ENCODE results near the gene SAPCD2.

SAPCD2 gene

DNA sequence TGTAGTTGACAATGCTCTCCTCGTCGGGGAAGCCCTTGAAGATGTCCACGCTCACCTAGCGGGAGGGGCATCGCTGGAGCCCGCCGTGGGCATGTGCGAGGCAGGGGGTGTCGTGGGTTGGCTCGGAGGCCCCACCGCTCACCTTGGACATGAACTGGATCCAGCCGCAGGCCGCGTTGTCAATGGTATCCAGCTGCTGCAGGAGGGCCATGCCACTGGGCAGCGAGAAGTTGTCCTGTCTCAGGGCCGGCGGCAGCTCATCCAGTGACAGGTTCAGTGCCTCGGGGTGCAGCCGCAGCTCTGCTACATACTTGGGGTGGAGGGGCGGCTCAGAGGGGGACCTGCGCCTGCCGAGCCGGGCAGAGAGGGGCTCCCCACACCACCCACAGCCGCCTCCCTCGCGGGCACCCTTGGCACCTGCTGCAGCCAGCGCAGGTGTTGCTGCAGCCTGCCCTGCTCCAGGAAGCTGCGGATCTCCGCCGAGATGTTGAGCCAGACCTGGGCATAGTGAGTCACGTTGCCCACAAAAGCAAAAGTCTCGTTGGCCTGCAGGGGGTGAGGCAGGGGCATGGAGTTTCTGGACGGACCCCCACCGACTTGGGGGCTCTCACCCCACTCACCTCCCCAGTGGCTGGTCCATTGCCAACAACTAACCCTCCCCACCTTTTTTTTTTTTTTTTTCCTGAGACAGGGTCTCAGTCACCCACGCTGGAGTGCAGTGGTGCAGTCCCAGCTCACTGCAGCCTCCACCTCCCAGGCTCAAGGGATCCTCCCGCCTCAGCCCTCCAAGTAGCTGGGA is 51.4 kb downstream of the SAPCD2 start:
- no peak for DNase-seq (ENCODE audit: low read depth, low spot score)

DNA sequence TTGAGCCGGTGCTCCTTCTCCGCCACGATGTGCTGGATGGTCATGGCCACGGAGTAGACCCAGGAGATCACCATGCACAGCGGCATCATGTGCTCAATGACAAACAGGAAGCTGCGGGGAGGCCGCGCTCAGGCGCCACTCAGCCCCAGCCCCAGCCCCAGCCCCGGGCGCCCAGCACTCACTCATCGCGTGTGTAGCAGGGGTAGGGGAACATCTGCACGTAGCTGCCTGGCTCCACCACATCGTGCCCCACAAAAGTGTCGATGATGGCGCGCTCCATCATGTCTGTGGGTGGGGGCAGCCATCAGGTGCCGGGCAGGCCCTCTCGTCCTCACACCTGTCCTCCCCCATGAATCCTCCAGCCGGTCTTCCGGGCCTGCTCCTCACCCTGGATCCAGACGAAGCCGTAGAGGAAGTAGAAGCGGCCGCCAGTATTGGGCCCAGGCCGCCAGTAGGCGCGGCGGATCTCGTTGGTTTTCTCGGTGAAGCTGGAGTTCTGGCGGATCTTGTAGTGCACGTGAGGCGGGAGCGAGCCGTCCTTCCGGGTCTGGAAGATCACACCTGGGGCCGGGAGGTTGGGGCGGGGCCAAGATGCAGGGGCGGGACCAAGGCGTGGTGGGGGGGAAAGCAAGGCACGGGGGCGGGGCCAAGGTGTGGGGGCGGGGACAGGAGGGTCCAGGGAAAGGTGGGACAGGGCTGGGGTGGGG is 52.4 kb downstream of the SAPCD2 start:
- DNase-seq (ENCODE audit: low read depth, low spot score): no peak

- DNase-seq (ENCODE audit: low read depth, low spot score): no peak
These were observed 53.3 kb downstream of the SAPCD2 start for GRCh38 chr9:137017071-137017470.

- no peak for DNase-seq (ENCODE audit: low read depth, low spot score)
These were observed 53.9 kb downstream of the SAPCD2 start for GRCh38 chr9:137016436-137016835.

DNA sequence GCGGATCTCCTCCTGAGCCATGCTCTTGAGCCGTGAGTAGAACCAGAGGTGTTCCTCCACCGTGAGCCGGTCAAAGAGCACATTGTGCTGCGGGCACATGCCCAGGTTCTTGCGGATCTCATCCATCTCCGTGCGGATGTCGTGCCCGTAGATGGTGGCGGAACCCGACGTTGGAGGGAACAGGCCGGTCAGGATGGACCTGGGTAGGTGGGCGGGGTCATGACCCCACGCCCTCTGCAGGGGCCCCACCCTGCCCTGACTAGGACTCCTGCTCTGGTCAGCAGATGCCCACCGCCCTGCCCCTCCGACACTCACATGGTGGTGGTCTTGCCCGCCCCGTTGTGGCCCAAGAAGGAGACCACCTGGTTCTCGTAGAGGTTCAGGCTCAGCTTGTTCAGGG is 54.4 kb downstream of the SAPCD2 start:
- DNase-seq (ENCODE audit: low read depth, low spot score): no peak

DNA sequence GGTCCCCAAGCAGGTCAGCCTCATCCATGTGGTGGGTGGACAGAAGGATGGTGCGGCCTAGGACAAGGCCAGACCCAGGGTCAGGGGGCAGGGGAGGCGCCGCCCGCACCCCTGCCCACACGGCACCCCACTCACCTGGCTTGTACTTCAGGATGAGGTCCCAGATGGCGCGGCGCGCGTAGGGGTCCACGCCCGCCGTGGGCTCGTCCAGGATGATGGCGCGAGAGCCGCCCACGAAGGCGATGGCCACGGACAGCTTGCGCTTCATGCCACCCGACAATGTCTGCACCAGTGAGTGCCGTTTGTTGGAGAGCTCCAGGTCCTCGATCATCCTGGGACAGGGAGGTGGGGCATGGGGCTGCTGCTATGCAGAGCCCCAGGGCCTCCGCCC is 54.8 kb downstream of the SAPCD2 start:
- no peak for DNase-seq (ENCODE audit: low read depth, low spot score)

DNA sequence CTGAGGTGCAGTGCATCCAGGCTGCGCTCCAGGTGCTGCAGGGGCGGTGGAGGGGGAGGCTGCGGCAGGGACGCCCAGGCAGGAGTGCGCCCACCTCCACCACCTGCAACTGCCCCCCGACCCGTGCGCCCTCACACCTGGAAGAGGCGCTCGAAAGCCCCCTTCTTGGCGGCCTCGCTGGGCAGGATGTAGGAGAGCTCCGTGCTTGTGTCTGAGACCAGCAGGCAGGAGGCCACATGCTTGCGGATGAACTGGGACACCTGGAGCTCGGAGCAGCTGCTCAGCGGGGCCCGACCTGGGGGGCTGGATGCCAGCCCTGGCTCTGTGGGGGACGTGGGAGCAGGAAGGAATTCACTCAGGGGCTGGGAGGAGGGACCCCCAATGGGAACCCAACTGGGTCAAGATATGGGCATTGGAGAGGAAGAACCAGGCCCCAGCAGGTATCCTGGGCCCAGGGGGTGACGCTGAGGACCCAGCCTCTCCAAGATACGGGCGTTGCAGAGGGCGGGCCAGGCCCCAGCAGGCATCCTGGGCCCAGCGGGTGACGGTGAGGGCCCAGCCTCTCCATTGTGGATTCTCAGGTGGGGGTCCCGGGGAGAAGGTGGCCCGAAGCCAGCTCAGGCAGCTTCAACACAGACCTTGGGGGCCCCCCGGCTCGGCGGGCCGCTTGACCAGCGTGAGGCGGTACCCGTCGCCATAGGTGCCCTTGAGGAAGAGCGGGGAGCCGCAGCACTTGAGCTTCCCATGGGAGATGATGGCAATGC is 55.4 kb downstream of the SAPCD2 start:
- DNase-seq (ENCODE audit: low read depth, low spot score): no peak

DNA sequence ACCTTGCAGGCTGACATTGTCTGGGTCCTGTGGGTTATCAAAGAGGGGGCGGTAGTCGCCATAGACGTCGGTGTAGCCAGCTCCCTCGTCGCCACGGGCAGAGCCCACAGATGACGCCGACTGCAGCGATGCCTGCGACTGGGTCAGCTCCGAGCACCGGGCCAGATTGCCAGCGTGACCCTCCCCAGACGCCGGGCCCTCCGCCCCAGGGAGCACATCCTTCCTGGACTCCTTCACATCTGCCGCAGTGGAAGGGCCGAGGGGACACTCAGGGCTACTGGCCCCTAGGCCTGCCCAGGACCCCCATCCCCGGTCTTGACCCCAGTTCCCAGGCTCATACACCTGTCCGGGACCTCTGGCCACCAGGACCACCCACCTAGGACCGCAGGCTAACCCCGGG is 56.2 kb downstream of the SAPCD2 start:
- DNase-seq (ENCODE audit: low read depth, low spot score): no peak

DNA sequence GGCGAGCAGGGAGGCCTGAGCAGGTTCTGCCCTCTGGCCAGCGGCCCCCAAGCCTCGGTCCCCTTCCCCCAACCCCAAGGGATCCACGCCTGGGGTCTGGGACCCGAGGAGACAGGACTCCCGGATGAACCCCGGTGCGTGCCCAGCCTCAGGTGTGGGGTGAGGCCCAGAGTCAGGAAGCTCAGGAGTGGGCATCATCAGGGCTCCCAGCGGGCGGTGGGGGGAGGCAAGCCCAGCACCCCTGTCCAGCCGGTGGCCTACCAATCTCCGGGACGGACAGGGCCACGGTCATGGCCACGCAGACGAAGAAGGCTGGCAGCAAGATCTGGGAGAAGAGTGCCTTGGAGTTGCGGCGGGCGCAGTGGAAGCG is 56.8 kb downstream of the SAPCD2 start:
- DNase-seq (ENCODE audit: low read depth, low spot score): no peak

DNA sequence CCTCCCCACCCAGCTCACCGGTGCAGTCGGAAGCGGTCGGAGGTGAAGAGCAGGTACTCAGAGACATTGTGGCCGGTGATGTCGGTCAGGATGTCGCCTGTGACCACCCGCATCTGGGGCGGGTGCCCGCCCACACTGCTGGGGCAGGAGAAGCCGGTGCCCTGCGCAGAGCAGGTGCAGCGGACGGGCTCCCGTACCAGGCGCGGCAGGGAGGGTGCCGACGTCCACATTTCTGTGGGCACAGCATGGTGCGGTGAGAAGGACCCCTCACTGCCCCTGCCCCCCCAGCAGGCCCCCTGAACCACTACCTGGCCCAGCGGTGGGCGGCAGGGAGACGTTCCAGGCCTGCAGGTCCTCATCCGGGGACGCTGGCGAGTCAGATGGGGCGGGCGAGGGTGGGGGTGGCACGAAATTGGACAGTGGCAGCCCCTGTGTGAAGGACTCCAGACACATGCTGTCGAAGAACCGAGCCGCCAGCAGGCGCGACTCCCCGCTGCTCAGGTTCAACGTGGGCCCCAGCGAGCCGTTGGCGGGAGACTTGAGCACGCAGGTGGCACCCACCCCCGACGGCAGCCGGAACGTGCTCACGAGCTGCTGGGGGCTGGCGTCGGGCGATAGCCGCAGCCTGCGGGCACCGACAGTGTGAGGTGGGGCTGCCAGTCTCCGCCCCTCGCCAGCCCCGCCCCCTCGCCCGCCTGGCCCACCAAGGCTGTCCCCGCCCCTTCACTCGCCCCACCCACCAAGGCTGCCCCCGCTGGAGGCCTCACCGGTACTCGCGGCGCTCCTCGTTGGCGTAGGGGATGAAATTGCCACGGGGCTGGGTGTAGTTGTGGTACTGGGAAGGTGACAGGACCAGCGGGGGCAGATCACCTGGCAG is 57.4 kb downstream of the SAPCD2 start:
- no peak for DNase-seq (ENCODE audit: low read depth, low spot score)

Data from activated CD4-positive, CD25-positive, alpha-beta regulatory T cell treated with anti-CD3 and anti-CD28 coated beads, Interleukin-2, amount 50 U/mL, for 16 hours (primary cell).